Astrocyte (in vitro differentiated cells and primary cell): Measurements from ENCODE around the gene MRAP.

Source experiments
- CTCF ChIP-seq: IDR thresholded peaks from 2 replicates; pipeline ENCODE4 v1.5.1; 2011; ENCODE audit warnings: low read depth, mild to moderate bottlenecking, inconsistent platforms, low read length, moderate library complexity; ENCODE audit not compliant: insufficient read depth
- EZH2 ChIP-seq: IDR thresholded peaks from 2 replicates; pipeline ENCODE4 v1.6.1; 2012; ENCODE audit warnings: mild to moderate bottlenecking, low read length, inconsistent platforms; ENCODE audit not compliant: insufficient read depth

DNA sequence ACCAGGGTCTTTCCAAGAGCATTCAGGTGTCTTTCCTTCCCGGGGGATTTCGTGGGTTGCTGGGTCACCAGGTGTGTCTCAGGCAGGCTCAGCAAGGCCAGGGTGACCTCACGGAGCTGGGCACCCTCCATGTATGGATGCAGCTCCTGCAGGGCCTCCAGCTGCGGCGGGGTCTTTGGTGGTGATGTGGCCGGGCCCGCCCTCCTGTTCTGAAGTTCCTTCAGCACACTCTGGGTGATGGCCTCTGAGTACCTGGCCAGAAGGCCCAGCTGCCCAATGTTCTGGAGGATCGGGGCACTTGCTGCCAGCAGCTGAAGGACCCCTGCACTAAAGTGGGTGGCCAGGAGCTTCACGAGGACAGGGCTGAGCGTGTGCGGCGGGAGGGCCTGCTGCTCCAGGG, 48.7 kb downstream of the MRAP start:
- TF ChIP-seq CTCF (no peak), EZH2 (no peak)
